ENCODE data around the gene FUCA1.

FUCA1 gene

GRCh38 chr1:23915466-23915865 lies 47.4 kb upstream of the FUCA1 start:
- TF ChIP-seq ZNF8 (CRISPR knock-in tag; IDR thresholded peaks at IDR 0.05) (no peak), SNAI2 (CRISPR knock-in tag; IDR thresholded peaks at IDR 0.05) (no peak), PPARA (CRISPR knock-in tag; IDR thresholded peaks at IDR 0.05; ENCODE audit: borderline replicate concordance) (no peak), TOX (CRISPR knock-in tag; IDR thresholded peaks at IDR 0.05; ENCODE audit: borderline replicate concordance) (no peak), GLIS3 (CRISPR knock-in tag; IDR thresholded peaks at IDR 0.05) (no peak), ZFP3 (CRISPR knock-in tag; IDR thresholded peaks at IDR 0.05) (no peak), ESRRG (CRISPR knock-in tag; IDR thresholded peaks at IDR 0.05) (no peak), ZNF70 (CRISPR knock-in tag; IDR thresholded peaks at IDR 0.05) (no peak), OSR1 (CRISPR knock-in tag; IDR thresholded peaks at IDR 0.05) (no peak), TCF4 (CRISPR knock-in tag; IDR thresholded peaks at IDR 0.05; ENCODE audit: borderline replicate concordance) (no peak)
- TF ChIP-seq, protein P1, sequence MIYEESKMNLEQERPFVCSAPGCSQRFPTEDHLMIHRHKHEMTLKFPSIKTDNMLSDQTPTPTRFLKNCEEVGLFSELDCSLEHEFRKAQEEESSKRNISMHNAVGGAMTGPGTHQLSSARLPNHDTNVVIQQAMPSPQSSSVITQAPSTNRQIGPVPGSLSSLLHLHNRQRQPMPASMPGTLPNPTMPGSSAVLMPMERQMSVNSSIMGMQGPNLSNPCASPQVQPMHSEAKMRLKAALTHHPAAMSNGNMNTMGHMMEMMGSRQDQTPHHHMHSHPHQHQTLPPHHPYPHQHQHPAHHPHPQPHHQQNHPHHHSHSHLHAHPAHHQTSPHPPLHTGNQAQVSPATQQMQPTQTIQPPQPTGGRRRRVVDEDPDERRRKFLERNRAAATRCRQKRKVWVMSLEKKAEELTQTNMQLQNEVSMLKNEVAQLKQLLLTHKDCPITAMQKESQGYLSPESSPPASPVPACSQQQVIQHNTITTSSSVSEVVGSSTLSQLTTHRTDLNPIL (CRISPR knock-in tag; IDR thresholded peaks at IDR 0.05; ENCODE audit: low read depth): no peak
- ATAC-seq: no peak

- no peak for ATAC-seq
- no peak for TF ChIP-seq PATZ1 (CRISPR knock-in tag; IDR thresholded peaks at IDR 0.05; ENCODE audit: borderline replicate concordance)
- TF ChIP-seq, protein P1 (CRISPR knock-in tag; IDR thresholded peaks at IDR 0.05; ENCODE audit: low read depth): no peak
- no peak for TF ChIP-seq ARNTL (CRISPR knock-in tag; IDR thresholded peaks at IDR 0.05; ENCODE audit: borderline replicate concordance, low read depth)
- TF ChIP-seq OSR1 (CRISPR knock-in tag; IDR thresholded peaks at IDR 0.05): no peak
- TF ChIP-seq CSDC2 (CRISPR knock-in tag; IDR thresholded peaks at IDR 0.05): no peak
- TF ChIP-seq ESRRG (CRISPR knock-in tag; IDR thresholded peaks at IDR 0.05): no peak
- no peak for TF ChIP-seq ZNF70 (CRISPR knock-in tag; IDR thresholded peaks at IDR 0.05)
- TF ChIP-seq ZC3H10 (CRISPR knock-in tag; IDR thresholded peaks at IDR 0.05): no peak
Observed at GRCh38 chr1:23914921-23915320, 46.8 kb upstream of the FUCA1 start.

DNA sequence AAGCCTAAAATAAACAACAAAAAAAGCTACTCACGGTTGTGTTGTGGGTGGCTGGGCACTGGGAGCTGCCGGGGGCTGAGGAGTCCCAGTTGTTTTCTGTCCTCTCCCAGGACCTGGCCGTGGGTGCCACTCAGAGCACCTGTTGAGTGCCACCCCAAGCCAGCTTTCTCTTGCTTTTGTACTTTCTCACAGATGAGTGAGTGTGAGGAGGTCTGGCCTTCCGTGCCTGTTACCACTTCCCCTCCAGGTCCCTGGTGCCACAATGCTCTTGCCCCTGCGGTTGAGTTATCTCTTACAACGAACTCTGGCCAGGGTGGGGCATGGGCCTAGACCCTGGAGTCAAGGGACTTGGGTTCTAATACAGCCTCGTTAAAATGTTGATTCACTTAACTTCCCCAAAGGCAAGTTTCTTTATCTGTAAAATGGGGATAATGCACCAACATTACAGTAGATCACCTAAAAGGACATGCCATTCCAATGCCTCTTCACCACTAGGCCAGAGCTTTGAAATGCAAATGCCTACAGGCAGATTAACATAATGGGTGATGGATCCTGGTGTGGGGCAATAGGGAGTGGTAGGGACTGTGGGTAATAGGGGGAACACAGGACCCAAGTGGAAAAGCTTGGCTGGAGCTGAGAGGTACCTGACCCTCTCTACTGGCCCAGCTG lies 45.3 kb upstream of the FUCA1 start, which contains the start of gene CNR2:
TSS of gene CNR2 (minus strand) at position 151 of the 669 bp plus-strand sequence. CDS start 37,745 bp downstream, outside the sequence.
- TF ChIP-seq ZFP30 (CRISPR knock-in tag; IDR thresholded peaks at IDR 0.05): no peak
- TF ChIP-seq CSDC2 (CRISPR knock-in tag; IDR thresholded peaks at IDR 0.05): no peak
- no peak for TF ChIP-seq ESRRG (CRISPR knock-in tag; IDR thresholded peaks at IDR 0.05)
- TF ChIP-seq ZNF70 (CRISPR knock-in tag; IDR thresholded peaks at IDR 0.05): no peak
- no peak for TF ChIP-seq ZNF565 (CRISPR knock-in tag; conservative IDR thresholded peaks at IDR 0.05; ENCODE audit: low read depth)
- no peak for TF ChIP-seq RARB (CRISPR knock-in tag; IDR thresholded peaks at IDR 0.05)
- TF ChIP-seq PATZ1 (CRISPR knock-in tag; IDR thresholded peaks at IDR 0.05; ENCODE audit: borderline replicate concordance): no peak
- no peak for TF ChIP-seq ZC3H10 (CRISPR knock-in tag; IDR thresholded peaks at IDR 0.05)
- no peak for TF ChIP-seq OSR1 (CRISPR knock-in tag; IDR thresholded peaks at IDR 0.05)
- TF ChIP-seq, protein P1 (CRISPR knock-in tag; IDR thresholded peaks at IDR 0.05; ENCODE audit: low read depth): no peak
- no peak for TF ChIP-seq GLIS3 (CRISPR knock-in tag; IDR thresholded peaks at IDR 0.05)
- no peak for TF ChIP-seq CSRNP3 (CRISPR knock-in tag; IDR thresholded peaks at IDR 0.05)
- no peak for ATAC-seq
